GM21423 (cell line): ENCODE measurements around the gene GRIA3.
"Not testable (repeated sequence)": the region's sequence is repeated elsewhere in the genome, so short reads cannot be mapped to it uniquely, and the experiment has no call there.

Experiments used
- ATAC-seq: cut with Tn5 transposase; IDR thresholded peaks from one replicate; pipeline ENCODE4 v1.9.1; 2021; ENCODE audit warnings: mild to moderate bottlenecking, moderate library complexity; ENCODE audit not compliant: unreplicated experiment

The GRIA3 gene

DNA sequence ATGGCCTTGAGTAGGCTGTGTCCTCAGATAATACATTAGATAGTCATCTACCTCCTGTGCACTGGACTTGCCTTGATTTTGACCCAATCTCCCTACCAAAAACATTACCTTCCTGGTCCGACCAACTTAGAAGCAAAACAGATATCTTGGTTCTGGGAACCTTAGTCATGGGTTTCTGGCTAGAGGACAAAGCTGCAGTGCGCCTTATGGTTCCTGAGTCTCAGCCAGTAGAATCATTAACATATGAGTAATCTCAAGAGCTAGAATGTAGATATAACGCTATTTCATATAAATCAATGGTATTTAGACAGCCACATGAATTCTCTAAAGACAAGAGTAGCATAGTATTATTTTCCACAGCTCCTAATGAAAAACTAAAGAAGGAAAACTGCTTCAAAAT, 83.1 kb downstream of the GRIA3 start:
- no peak for ATAC-seq

DNA sequence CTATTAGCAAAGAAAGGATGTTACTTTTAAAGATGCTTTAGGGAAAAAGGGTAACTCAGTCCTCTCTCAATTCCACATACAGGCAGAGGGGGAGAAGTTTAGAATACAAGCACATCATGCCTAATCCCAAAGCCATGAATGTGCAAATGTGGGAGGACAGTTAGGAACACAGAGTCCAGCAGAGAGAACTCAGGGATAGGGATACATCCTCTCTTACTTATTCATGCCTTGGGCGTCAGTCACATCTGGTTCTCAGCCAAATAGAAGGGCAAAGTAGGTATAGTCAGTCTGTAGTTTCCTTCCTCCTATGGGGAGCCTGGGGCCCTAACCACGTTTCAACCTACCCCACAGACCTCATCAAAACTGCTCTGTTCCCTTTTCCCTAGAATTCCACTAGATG, 87.8 kb downstream of the GRIA3 start:
- no peak for ATAC-seq

DNA sequence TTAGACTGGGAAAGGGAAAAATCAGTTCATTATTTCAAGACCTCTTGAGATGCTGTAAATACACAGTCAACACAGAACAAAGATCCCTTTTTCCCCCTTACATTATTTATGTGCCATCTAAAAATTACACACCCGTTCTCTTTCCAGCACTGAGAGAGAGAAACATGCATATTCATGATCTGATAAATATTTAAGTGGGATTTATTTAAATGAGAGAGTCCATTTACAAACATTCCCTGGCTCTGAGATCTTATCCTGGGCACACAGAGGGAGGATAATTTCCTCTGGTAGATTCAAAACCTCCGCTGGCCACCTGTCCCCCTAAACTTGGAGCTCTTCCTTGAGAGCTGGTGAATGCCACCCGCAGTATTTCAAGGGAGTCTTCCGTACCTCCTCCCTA, 88.6 kb downstream of the GRIA3 start:
- ATAC-seq = no peak

DNA sequence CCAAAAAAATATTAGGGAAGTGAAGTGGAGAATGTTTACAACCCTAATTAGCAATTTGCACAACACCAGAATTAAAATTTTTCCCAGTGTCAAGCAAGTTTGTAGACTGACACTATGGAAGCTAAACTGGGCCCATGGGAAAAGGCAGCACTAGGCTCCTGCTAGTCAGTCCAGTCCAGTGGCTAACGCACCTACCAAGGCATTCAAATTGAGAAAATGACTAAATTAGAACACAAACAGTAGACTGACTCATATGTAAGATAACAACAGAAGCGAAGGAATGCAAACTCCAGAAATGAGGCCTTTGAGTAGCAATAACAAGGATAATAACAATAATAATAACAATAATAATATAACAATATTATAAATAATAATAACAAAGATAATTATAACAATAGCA, 90.7 kb downstream of the GRIA3 start:
- ATAC-seq = no peak

DNA sequence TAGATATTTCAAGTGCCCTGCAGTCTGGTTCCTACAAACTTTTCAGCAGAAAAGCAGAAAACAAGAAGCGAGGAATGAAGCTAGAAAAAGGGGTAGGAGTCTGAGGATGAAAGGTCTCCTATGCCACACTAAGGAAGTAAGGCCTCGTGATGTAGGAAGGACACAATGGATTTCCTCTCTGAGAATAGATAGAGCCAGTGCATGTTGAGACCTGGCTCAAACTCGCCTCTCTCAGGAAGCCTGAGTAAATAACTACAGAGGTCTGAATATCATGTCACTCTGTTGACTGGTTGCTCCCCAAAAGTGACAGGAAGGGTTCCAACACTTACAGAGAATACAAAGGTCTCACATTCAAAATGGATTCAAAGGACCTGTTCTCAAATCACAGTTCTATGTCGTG, 93.3 kb downstream of the GRIA3 start:
- no peak for ATAC-seq

DNA sequence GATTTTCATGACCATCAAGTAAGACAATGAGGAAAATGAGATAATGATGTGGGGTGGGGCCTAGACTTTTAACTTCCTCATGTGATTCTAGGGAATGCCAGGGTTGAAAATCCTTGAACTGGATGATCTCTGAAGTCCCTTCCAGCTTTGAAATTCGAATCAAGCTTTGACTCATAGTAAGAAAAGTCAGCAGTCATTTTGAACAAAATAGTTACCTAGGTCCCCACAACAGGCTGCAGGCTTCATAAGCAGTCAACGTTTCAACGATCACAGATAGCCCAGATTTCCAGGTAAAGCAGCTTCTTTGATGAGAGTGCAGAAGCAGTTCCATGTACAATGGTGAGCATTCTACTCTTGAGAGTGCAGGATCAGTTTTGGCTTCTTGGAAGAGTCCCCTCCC, 93.7 kb downstream of the GRIA3 start:
- ATAC-seq = no peak

DNA sequence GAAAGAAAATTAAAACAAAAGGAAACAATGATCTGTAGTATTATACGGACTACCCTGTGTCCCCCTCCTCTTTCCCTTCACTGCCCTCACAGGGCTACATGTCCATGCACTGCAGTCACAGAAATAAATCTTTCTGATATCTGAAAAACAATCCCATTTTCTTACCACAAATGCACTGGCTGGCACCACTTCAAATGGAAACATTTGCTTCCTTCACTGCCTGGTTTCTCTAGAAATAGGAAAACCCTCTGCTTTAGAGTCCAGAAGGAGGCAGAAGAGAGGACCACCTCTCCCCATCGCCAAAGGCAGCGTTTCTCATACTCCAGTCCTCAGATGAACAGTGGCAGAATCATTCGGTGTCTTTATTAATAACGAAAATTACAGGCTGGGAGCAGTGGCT, 98.2 kb downstream of the GRIA3 start:
- no peak for ATAC-seq

DNA sequence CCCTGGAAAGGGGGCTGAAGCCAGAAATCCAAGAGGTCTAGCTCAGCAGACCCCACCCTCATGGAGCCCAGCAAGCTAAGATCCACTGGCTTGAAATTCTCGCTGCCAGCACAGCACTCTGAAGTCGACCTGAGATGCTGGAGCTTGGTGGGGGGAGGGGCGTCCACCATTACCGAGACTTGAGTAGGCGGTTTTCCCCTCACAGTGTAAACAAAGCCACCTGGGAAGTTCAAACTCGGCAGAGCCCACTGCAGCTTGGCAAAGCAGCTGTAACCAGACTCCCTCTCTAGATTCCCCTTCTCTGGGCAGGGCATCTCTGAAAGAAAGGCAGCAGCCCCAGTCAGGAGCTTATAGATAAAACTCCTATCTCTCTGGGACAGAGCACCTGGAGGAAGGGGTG, 99.3 kb downstream of the GRIA3 start:
- not testable (repeated sequence) for ATAC-seq

DNA sequence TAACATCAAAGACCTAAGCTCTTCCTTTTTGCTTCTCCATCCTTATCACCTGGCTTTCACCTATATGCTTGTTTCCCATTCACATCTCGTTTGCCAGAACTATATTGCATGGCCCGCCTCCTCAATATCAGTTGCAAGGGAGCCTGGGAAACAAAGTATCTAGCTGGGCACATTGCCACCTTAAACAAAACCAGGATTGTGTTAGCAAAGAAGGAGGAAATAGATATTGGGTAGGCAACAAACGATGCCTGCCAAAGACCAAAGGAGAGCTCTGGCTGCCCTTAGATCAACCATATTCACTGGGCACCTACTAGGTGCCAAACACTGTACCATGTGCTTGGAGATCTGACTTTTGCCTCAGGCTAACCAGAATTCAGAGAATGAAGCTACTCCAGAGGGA, 107.5 kb downstream of the GRIA3 start:
- ATAC-seq = no peak

DNA sequence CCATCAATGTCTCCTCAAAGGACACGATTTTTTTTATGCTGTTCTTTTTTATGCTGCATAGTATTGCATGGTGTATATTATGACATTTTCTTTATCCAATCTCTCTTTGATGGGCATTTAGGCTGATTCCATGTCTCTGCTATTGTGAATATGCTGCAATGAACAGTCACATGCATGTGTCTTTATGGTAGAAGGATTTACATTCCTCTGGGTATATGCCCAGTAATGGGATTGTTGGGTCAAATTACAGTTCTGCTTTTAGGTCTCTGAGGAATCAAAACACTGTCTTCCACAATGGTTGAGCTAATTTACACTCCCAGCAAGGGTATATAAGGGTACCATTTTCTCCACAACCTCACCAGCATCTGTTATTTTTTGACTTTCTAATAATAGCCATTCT, 113.9 kb downstream of the GRIA3 start:
- ATAC-seq = no peak

DNA sequence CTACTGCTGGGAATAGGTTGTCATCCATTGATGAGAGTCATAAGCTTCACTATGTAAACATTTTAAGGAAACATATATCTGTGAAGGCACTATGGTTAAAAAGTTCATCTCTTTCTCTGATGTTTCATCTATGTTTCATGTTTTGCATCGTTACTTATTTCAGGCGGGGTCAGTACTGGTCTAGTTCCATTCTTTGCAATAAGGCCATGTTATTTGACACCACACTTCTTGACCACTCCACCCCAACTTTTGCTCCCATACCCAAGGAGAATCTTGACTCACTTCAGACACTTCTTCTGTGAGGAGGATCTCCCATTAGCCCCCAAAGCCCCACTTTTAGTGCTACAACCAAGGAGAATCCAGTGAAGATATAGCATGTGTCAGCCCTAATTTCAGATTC, 119.4 kb downstream of the GRIA3 start:
- no peak for ATAC-seq

DNA sequence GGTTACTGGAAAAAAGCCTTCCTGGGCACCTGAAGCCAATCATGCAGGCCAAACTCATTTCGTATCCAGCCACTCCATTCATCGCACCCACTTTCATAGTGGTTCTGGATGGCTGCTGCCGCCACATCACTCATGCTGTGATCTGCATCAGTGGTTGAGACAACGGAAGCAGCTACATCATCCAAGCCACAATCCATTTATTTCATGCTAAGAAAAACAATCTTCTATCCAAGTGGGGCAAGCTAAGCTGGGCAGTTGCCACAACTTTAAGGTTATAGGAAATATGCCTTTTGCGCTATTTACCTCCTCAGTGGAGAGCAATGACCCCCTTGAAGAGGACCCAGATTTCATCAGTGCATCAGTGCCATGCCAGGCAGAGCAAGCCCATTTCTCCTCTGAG, 124.6 kb downstream of the GRIA3 start:
- no peak for ATAC-seq

DNA sequence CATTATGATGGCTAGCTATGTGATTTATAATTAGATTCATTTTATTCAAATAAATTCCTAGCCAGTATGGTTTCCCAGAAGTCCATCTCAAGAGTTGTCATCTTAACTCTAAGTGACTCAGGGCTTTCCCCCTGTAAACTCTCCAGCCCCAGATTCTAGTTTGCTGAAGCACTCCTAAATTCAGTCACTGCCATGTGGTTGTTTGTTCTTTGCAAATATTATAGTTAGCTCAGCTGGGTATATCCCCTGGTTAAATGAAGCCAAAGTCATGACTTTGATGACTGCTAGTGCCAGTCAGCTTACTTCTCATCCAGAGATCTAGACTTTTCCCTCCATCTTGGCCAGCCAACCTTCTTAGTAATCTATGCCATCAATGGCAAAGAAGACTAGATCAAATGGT, 126.0 kb downstream of the GRIA3 start:
- ATAC-seq = no peak

DNA sequence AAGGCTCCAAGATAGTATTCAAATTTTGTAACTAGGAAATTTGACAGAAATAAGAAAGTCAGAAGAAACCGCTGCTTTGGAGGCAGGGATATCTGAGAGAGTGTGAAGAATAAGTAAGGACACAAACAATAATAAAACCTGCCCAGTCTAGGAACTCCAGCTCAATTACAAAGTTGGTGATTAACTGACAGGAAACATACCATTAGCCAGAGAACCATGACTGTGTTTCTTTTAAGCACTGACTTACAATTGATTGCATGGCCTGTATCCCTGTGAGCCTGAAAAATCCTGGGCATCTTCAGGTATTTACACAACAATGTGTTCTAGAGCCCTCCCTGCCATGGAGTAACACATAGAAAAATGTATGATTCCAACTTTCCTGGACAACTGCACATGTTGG, 127.4 kb downstream of the GRIA3 start:
- ATAC-seq = no peak

DNA sequence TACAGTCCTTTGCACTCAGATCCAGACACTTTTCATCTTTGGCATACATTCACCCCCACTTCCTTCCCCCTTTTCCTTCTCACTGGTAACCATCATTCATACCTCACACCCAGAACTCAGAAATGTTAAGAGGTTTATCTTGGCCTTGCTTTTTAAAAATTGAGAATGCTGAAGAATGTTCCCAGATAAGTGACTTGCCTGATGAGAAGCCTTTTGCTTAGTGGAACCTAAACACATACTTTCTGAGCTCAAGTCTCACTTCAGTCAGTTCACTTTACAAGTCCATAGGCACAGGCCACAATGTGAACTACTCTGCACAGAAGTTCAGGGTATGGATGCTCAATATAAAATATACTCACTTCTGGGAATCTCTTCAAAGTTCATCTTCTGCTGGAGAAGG, 129.4 kb downstream of the GRIA3 start:
- ATAC-seq = no peak

DNA sequence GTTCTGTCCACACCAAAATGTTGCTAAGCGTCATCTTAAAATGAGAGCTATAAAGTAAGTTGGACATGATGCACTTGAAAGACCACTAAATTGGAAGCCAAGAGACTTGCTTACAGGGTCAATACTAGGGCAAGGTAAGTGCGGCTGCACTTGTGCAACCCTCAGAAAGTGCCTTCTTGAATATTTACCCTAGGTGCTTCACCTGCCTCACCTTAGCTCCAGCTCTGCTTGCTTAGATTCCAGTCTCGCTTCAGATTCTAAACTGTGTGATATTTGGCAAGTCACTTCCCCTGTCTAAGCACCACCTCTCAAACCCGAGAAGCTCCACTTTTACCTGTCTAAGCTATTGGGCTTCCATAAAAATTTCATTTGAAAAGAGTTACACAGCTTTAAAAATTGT, 136.5 kb downstream of the GRIA3 start:
- no peak for ATAC-seq

DNA sequence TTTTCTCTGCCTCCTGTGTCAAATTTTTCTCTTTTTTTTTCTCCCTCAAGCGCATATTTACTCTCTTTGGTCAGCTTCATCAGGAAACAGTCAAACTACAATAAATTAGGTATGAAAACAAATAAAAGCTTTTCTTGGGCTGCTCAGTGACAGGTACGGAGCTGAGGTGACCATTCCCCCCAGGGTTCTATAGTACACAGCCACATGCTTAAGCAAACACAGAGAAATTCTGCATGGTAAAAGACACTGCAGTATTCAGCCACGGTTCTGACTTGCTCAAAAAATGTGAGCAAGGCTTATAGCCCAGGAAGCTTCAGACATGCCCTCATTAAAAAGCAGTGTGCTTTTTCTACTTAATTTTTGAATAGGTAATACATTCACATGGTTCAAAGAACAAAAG, 138.5 kb downstream of the GRIA3 start:
- no peak for ATAC-seq

DNA sequence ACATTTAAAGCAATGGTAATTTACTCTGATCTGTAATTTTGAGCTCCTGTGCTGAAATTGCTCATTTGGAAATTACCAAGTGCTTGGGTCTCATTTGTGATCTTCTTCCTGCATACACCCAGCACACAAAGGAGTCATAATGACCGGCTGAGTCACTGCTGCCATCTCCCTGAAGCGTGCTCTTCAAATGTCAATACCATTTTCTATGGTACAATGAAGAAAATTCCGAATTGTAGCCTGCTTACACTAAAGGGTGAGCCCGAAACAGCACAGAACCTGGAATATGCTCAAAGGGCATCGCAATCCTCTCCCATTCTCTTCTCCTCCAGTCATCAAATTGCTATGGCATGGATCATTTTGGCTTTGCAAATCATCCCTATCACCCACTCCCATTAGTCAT, 140.5 kb downstream of the GRIA3 start:
- ATAC-seq = no peak

DNA sequence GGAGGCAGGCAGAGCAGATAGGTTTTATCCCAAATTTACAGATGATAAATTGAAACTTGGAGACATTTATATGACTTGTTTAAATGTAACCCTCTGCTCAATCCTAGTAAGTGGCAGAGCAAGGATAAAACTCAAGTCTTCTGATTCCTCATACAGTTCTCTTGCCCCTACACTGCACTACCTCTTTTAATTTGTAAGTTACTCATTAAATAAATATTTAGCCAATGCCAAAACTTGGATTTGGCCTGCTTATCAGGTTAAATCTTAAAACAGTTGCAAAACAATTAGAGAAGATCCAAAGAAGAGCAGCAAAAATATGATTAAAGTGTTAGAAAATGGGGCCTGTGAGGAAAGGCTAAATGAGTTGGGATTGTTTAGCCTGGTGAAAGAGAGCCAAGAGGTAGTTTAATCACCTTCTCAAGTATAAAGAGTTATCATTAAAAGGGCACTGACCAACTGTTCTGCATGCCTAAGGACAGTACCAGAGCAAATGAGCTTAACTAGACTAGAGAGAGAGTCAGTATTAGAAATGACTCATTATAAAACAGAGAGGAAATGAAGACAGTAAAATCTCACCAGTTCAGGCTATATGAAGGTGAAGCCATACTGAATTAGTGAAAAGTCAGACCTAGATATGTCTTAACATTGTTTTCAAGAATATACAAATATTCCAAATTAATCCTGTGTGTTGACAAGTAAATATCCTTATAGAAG, 146.3 kb downstream of the GRIA3 start:
- ATAC-seq = peak; percentile 65

DNA sequence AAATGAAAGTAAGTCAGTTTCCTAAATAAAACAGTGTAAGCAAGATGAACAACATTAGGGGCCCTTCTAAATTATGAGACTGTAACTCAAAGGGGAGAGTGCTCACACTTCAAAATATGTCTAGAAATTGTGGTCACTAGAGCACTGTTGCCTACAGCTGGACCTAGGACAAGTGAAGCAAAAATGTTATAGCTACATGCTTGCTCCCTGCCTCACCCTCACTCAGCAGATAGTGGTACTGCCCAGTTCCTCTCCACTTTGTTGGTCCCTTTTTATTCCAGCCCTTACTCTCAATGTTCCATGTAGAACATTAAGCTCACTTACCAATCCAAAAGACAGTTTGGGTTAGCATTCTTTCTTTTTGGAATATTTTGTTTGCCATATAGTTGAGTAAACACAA, 147.3 kb downstream of the GRIA3 start:
- ATAC-seq = no peak

DNA sequence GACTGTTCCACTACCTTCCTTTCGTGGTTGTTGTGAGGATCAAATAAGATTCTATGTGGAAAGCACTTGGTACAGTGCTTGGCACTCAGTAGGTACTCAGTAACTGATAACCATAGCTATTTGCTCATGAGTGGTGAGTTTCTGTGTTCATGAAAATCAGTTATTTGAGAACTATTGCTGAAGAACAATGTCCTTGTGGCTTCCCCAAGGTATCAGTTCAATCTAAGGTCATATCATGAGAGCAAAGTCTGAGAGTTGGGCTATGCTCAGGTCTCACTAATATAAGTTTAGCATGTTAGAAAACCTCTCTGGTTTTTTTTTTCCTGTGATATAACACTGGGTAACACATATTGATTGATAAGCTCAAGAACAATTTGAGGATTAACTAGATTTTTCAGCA, 147.8 kb downstream of the GRIA3 start:
- ATAC-seq = no peak

DNA sequence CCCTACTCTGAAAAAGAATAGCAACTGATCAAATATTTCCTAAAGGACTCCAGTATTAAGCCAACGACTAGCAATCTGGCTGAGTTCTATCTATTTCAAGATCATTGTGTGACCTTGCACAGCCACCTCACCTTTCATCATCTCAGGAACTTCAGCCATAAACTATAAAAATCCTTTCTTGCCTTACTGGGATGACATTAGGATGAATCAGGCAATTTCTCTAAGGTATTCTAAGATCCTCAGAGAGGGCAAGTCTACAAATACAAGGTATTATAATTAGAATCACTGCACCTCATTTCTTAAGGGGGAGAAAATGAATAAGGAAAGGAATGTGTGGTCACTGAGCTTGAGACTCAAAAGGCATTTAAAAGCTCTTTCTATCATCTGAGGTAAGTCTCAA, 152.6 kb downstream of the GRIA3 start:
- ATAC-seq = no peak

DNA sequence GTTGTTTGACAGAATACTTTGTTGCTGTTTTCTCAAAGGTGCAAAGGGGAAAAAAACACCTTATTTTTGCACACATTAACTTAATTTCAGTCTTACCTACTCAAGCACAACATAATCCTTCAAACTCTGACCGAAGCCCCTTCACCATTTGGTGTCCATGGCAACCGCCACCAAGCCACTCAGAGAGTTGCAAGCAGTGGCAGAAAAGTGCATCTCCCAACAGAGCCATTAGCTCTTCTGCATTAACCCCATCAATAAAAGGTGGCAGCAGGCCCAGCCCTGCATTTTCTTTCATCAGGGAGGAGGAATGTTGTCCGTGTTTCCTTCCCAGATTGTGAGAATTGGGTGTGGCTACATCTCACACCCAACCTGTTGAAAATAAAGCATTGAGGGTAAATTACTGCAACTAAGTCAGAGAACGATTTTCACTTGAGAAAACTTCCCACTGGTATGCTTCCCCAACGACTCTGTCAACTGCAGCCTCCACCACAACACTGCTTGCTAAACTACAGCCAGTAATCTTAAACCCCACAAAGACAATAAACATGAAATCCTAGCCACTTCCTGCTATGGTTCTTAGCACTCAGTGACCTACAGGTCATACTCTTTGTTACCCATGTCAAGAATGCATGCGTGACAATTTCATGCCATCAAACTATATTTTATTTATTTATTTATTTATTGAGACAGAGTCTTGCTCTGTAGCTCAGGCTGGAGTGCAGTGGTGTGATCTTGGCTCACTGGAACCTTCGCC, 154.0 kb downstream of the GRIA3 start:
- no peak for ATAC-seq
